ENCODE results near the gene E2F3. TPM values are rescaled to one million over a fixed set of nuclear protein-coding genes. Genes with fewer than 3 reads are reported as not detected.
A peak's percentile ranks its signal among the peaks of the same experiment; 100 is the strongest.

E2F3 gene
- polyA plus RNA-seq, 2 of the 4 experiments (the other 2 are of a cell fraction) = 14.4 to 18.0 TPM

GRCh38 chr6:20532881-20533280 is 131.2 kb downstream of the E2F3 start:
- FAIRE-seq = no peak
- Histone ChIP-seq H3K4me2 (no peak overlapping the region), H3K27ac (no peak overlapping the region), H3K9me3 (no peaks in the 10 kb centered on the region), H3K4me1 (peaks cover 6% of the 10 kb centered on the region; the same call in 1 of the 3 replicates), H3K4me3 (no peak overlapping the region)
- DNase-seq (ENCODE audit: low read depth in 1 of 2, low spot score in 1 of 2) = no peak
- POLR2A ChIA-PET = no interaction called here
- no peak for ATAC-seq
- WGBS (ENCODE audit: missing lambda C conversion rate) = 100% methylated on average over 1 of the region's 1 CpG
- TF ChIP-seq KDM5A (IDR thresholded peaks at IDR 0.05) = no peak
- no peak for TF ChIP-seq ESRRA (IDR thresholded peaks at IDR 0.05; ENCODE audit: borderline replicate concordance, low read length)
- TF ChIP-seq NR3C1 (IDR thresholded peaks at IDR 0.05) = no peak
- TF ChIP-seq JUN (IDR thresholded peaks at IDR 0.05) = no peak
- TF ChIP-seq, protein P1, sequence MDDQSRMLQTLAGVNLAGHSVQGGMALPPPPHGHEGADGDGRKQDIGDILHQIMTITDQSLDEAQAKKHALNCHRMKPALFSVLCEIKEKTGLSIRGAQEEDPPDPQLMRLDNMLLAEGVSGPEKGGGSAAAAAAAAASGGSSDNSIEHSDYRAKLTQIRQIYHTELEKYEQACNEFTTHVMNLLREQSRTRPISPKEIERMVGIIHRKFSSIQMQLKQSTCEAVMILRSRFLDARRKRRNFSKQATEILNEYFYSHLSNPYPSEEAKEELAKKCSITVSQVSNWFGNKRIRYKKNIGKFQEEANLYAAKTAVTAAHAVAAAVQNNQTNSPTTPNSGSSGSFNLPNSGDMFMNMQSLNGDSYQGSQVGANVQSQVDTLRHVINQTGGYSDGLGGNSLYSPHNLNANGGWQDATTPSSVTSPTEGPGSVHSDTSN (IDR thresholded peaks at IDR 0.05) = no peak
- TF ChIP-seq RARB (CRISPR knock-in tag; IDR thresholded peaks at IDR 0.05) = no peak
- no peak for TF ChIP-seq ATOH8 (CRISPR knock-in tag; IDR thresholded peaks at IDR 0.05; ENCODE audit: low read depth)
- TF ChIP-seq RNF2 (IDR thresholded peaks at IDR 0.05; ENCODE audit: borderline replicate concordance, low read depth) = no peak
- no peak for TF ChIP-seq FOSB (CRISPR knock-in tag; IDR thresholded peaks at IDR 0.05)
- no peak for TF ChIP-seq EP300 (IDR thresholded peaks at IDR 0.05)
- TF ChIP-seq FOSL2 (IDR thresholded peaks at IDR 0.05) = no peak
- TF ChIP-seq FOSL2 (CRISPR knock-in tag; IDR thresholded peaks at IDR 0.05) = no peak
- TF ChIP-seq FOXS1 (CRISPR knock-in tag; IDR thresholded peaks at IDR 0.05) = no peak
- TF ChIP-seq, protein P2, sequence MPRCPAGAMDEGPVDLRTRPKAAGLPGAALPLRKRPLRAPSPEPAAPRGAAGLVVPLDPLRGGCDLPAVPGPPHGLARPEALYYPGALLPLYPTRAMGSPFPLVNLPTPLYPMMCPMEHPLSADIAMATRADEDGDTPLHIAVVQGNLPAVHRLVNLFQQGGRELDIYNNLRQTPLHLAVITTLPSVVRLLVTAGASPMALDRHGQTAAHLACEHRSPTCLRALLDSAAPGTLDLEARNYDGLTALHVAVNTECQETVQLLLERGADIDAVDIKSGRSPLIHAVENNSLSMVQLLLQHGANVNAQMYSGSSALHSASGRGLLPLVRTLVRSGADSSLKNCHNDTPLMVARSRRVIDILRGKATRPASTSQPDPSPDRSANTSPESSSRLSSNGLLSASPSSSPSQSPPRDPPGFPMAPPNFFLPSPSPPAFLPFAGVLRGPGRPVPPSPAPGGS (IDR thresholded peaks at IDR 0.05) = no peak
- TF ChIP-seq HDAC2 (IDR thresholded peaks at IDR 0.05) = no peak
- no peak for TF ChIP-seq NPAS2 (CRISPR knock-in tag; IDR thresholded peaks at IDR 0.05; ENCODE audit: borderline replicate concordance)
- TF ChIP-seq HEYL (CRISPR knock-in tag; IDR thresholded peaks at IDR 0.05) = no peak
- TF ChIP-seq CEBPB (IDR thresholded peaks at IDR 0.05) = no peak
- TF ChIP-seq HOXB5 (CRISPR knock-in tag; IDR thresholded peaks at IDR 0.05) = no peak
- CTCF ChIA-PET = interaction anchor here (0.5 kb wide), 1 partner anchor 1056 kb away, joined by 4 read pairs; no protein-coding TSS in a partner anchor

DNA sequence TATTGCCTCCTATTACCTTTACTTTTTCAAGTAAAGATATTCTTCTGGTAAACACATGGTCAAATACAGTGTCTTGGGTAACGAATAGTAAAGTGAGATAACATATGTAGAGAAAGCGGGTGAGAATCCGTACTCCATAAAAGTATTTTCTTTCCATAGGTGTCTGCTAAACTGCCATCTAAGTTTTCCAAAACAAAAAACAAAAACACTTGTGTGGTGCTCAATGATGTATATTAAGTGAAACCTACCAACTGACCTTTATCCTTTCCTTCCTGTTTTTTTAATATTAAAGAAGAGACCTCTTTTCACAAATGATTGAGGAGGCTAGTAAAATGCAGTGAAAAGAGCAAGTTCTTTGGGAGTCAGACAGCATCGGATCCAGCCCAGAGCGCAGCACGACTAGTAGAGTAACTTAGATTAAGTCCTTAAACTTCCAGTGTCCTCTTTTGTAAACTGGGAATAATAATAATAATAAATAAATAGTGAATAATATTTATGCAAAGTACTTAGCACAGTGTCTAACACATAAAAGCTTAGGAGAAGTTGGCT is 132.1 kb downstream of the E2F3 start:
- Histone ChIP-seq H3K4me1 (peaks cover 6% of the 10 kb centered on the region; the same call in 1 of the 3 replicates), H3K4me3 (peak overlapping the region; percentile 58), H3K4me2 (peak overlapping the region; percentile 69), H3K9me3 (no peaks in the 10 kb centered on the region), H3K27ac (peak overlapping the region; percentile 77 to 90)
- ChIA-PET POLR2A (no interaction called here), CTCF (no interaction called here)
- no peak for ATAC-seq
- no peak for DNase-seq (ENCODE audit: low read depth in 1 of 2, low spot score in 1 of 2)
- TF ChIP-seq ZC3H11A (IDR thresholded peaks at IDR 0.05) = no peak
- no peak for TF ChIP-seq HOXB5 (CRISPR knock-in tag; IDR thresholded peaks at IDR 0.05)
- no peak for TF ChIP-seq FOXS1 (CRISPR knock-in tag; IDR thresholded peaks at IDR 0.05)
- TF ChIP-seq SREBF2 (IDR thresholded peaks at IDR 0.05) = no peak
- no peak for TF ChIP-seq RFX5 (IDR thresholded peaks at IDR 0.05)
- no peak for TF ChIP-seq POLR2A (IDR thresholded peaks at IDR 0.05; ENCODE audit: low read length)
- no peak for TF ChIP-seq CHD4 (IDR thresholded peaks at IDR 0.05; ENCODE audit: borderline replicate concordance)
- no peak for TF ChIP-seq HEYL (CRISPR knock-in tag; IDR thresholded peaks at IDR 0.05)
- no peak for TF ChIP-seq ZFP36 (IDR thresholded peaks at IDR 0.05; ENCODE audit: borderline replicate concordance, partially characterized antibody)
- TF ChIP-seq HMGXB4 (CRISPR knock-in tag; IDR thresholded peaks at IDR 0.05; ENCODE audit: borderline replicate concordance) = no peak
- 45% methylated on average over 6 of the region's 6 CpGs for WGBS (ENCODE audit: missing lambda C conversion rate)
- no peak for FAIRE-seq

All from A549 (cell line).